ENCODE data around the gene NPC2.
A peak's percentile ranks its signal among the peaks of the same experiment; 100 is the strongest.

The NPC2 gene

GRCh38 chr14:74465335-74465734, 27.8 kb downstream of the NPC2 start:
- no peak for TF ChIP-seq CTCF (IDR thresholded peaks at IDR 0.05; ENCODE audit: low read depth, low read length)
- DNase-seq (ENCODE audit: low read depth, low spot score), result no peak
- no peak overlapping the region for H3K4me3 ChIP-seq (ENCODE audit: low read depth, low read length)
- in situ Hi-C loops (cut with HindIII; ENCODE audit: low sequenced_read_pairs), result no loop called here

DNA sequence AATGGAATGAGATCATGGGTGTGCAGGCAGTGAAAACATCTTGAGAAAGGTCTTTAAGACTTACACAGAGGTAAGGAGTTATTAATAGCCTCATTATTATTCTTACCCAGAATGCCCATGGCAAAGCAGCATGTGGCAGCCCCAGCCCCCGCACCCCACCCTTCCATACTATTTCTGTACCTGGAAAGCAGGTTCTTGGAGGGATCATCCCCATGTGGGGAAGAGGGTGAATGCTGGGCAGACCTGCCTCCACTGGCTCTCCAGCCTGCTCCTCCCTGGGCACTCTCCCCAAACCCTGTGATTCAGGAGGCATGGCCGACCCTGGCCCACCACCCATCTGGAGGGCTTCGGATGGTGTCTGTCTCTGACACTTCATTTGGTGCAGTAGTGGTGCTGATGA, 28.3 kb downstream of the NPC2 start:
- in situ Hi-C loops (cut with HindIII; ENCODE audit: low sequenced_read_pairs), result no loop called here
- no peak for DNase-seq (ENCODE audit: low read depth, low spot score)
- no peak overlapping the region for H3K4me3 ChIP-seq (ENCODE audit: low read depth, low read length)
- no peak for TF ChIP-seq CTCF (IDR thresholded peaks at IDR 0.05; ENCODE audit: low read depth, low read length)

- H3K4me3 ChIP-seq (ENCODE audit: low read depth, low read length), result no peak overlapping the region
- no peak for DNase-seq (ENCODE audit: low read depth, low spot score)
- in situ Hi-C loops (cut with HindIII; ENCODE audit: low sequenced_read_pairs), result no loop called here
- TF ChIP-seq CTCF (IDR thresholded peaks at IDR 0.05; ENCODE audit: low read depth, low read length), result no peak
Observed at GRCh38 chr14:74463697-74464096, 29.4 kb downstream of the NPC2 start.

DNA sequence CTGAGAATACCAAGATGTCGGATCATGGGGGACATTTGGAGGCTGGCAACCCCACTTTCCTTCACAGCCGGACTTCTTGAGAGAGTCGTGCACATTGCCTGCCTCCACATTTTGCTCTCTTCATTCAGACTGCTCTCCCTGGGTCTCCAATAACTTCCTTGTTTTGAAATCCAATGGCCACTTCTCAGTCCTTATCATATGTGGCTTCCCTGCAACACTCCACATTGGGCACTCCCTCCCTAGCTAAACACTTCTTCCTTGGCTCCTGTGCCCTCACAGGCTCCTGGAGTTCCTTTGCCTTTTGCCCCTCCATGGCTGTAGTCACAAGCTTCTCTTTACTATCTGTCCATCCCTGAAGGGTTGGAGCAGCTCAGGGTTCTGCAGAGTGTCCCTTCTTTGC, 30.1 kb downstream of the NPC2 start:
- no peak overlapping the region for H3K4me3 ChIP-seq (ENCODE audit: low read depth, low read length)
- no peak for TF ChIP-seq CTCF (IDR thresholded peaks at IDR 0.05; ENCODE audit: low read depth, low read length)
- in situ Hi-C loops (cut with HindIII; ENCODE audit: low sequenced_read_pairs), result no loop called here
- no peak for DNase-seq (ENCODE audit: low read depth, low spot score)

DNA sequence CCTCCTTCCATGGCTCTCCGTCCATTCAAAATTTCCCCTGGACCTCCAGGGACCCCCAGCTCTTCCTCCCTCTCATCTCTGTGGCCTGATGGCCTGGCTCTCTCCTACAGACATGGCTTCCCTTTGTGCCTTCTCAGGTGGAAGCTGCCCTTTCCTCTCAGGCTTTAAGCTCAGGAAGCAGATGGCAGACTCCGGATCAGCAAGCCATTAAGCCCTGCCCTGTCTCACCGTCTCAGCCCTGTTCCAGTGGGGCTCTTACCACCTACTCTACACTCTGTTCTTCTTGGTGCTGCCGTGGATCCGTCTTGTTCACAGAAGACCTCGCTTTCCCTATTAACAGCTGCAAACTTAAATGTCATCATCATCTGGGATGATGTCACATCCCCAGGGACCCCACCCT, 33.1 kb downstream of the NPC2 start:
- TF ChIP-seq CTCF (IDR thresholded peaks at IDR 0.05; ENCODE audit: low read depth, low read length), result no peak
- in situ Hi-C loops (cut with HindIII; ENCODE audit: low sequenced_read_pairs), result no loop called here
- DNase-seq (ENCODE audit: low read depth, low spot score), result no peak
- H3K4me3 ChIP-seq (ENCODE audit: low read depth, low read length), result no peak overlapping the region

DNA sequence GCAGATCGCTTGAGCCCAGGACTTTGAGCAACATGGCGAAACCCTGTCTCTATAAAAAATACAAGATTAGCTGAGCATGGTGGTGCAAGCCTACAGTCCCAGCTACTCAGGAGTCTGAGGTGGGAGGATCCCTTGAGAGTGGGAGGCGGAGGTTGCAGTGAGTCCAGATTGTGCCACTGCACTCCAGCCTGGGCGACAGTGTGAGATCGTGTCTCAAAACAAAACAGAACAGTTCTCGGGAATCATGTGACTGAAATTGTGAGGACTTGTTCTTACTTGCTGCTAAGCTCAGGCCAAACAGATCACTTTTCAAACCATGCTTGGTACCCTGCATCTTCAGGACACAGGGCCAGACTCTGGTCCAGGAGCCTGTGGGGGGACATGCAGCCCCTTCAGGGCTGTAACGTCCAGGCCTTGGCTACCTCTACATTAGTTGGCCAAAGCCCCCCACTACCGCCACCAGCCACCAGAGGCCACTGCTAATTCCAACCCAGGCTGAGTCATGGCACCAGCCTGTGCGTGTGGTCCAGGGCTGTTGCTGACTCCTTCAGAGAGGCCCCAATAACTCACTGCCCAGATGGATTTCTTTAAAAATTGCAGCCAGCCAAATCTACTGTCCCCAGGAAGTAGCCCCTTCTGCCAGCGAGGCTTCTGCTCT, 33.7 kb downstream of the NPC2 start:
- peak; percentile 51 for DNase-seq (ENCODE audit: low read depth, low spot score)
- in situ Hi-C loops (cut with HindIII; ENCODE audit: low sequenced_read_pairs), result no loop called here
- H3K4me3 ChIP-seq (ENCODE audit: low read depth, low read length), result no peak overlapping the region
- TF ChIP-seq CTCF (IDR thresholded peaks at IDR 0.05; ENCODE audit: low read depth, low read length), result peak; percentile 84

- no peak for TF ChIP-seq CTCF (IDR thresholded peaks at IDR 0.05; ENCODE audit: low read depth, low read length)
- in situ Hi-C loops (cut with HindIII; ENCODE audit: low sequenced_read_pairs), result no loop called here
- H3K4me3 ChIP-seq (ENCODE audit: low read depth, low read length), result no peak overlapping the region
- DNase-seq (ENCODE audit: low read depth, low spot score), result no peak
Observed at GRCh38 chr14:74457565-74457895, 35.6 kb downstream of the NPC2 start.
